Stimulated activated CD4-positive, alpha-beta T cell treated with anti-CD3 and anti-CD28 coated beads, Interleukin-4, amount 100 ng/mL, for 48 hours (primary cell): ENCODE data around the gene SPOPL.
"Not testable (repeated sequence)": the region's sequence is repeated elsewhere in the genome, so short reads cannot be mapped to it uniquely, and the experiment has no call there.

Experiments used
- DNase-seq, 2 donors: peaks; one replicate each; pipeline ENCODE4 v3.0.0-alpha.2; 2020; ENCODE audit warnings: low read depth in 2 of 2

SPOPL gene

DNA sequence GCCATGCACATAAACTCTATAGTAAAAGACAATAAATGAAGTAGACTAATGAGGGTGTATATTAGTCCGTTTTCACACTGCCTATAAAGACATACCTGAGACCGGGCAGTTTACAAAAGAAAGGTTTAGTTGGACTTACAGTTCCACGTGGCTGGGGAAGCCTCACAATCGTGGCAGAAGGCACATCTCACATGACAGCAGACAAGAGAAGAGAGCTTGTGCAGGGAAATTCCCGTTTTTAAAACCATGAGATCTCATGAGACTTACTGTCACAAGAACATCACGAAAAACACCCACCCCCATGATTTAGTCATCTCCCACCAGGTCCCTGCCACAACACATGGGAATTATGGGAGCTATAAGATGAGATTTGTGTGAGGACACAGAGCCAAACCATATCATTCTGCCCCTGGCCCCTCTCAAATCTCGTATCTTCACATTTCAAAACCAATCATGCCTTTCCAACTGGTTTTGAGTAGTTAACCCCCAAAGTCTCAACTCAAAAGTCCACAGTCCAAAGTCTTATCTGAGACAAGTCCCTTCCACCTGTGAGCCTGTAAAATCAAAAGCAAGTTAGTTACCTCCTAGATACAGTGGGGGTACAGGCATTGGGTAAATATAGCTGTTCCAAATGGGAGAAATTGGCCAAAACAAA lies 21.6 kb downstream of the SPOPL start:
- not testable (repeated sequence) for DNase-seq

GRCh38 chr2:138523673-138524042 lies 22.1 kb downstream of the SPOPL start:
- not testable (repeated sequence) for DNase-seq

DNA sequence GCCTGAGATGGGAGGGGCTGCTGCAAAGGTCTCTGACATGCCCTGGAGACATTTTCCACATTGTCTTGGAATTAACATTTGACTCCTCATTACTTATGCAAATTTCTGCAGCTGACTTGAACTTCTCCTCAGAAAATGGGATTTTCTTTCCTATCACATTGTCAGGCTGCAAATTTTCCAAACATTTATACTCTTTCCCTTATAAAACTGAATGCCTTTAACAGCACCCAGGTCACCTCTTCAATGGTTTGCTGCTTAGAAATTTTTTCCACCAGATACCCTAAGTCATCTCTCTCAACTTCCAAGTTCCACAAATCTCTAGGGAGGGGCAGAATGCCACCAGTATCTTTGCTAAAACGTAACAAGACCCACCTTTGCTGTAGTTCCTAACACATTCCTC lies 22.8 kb downstream of the SPOPL start:
- DNase-seq = not testable (repeated sequence)

DNA sequence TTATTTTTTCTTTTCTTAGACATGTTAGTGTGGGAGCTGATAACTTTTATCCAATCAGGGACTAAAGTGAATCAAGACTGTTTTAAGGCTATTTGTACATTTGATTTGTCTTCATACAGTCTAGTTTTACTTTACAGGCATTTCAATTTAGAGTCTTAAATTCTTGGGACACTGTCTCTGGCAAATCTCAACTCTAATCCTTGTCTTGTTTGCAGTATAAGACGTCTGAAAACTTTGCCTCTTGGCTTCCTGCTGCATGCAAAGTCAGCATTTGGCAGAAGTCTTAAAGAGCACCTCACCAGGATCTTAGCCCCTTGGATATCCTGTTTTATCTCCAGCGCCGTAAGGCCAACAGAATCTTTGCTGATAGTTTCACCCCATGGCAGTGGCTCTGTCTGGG lies 30.3 kb downstream of the SPOPL start:
- DNase-seq = no peak

DNA sequence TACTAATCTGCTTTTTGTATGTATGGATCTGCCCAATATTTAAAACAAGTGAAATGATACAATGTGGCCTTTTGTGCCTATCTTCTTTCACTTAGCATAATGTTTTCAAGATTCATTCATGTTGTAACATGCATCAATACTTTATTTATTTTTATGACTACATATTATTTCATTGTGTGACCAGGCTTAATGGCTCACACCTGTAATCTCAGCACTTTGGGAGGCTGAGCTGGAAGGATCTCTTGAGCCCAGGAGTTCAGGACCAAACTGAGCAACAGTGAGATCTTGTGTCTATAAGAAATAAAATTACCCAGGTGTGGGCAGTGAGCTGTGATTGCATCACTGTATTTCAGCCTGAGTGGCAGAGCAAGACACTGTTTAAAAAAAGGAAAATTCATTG lies 33.2 kb downstream of the SPOPL start:
- no peak for DNase-seq

GRCh38 chr2:138536302-138536701 lies 34.7 kb downstream of the SPOPL start:
- DNase-seq = no peak

GRCh38 chr2:138536740-138537139 lies 35.2 kb downstream of the SPOPL start:
- DNase-seq = no peak

DNA sequence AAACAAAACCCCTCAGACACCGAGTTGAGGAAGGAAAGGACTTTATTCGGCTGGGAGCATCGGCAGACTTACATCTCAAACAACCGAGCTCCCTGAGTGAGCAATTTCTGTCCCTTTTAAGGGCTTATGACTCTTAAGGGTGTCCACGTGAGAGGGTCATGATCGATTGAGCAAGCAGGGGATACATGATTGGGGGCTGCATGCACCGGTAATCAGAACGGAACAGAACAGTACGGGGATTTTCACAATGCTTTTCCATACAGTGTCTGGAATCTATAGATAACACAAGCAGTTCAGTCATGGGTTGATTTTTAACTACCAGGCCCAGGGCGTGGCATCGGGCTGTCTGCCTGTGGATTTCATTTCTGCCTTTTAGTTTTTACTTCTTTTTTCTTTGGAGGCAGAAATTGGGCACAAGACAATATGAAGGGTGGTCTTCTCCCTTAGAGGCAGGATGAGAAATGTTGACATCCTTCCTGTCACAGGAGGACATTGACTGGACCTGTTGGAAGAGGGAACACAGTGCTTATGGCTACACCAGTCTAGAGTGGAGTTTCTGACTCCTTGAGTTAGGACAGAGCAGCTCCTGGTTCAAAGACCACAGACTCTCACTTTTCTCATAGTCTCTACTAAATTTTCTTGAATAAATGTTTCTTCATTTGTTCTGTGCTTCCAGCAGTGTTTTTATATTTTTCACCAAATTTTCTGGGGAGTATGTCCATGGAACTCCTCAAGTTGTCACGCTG lies 35.8 kb downstream of the SPOPL start:
- no peak for DNase-seq

DNA sequence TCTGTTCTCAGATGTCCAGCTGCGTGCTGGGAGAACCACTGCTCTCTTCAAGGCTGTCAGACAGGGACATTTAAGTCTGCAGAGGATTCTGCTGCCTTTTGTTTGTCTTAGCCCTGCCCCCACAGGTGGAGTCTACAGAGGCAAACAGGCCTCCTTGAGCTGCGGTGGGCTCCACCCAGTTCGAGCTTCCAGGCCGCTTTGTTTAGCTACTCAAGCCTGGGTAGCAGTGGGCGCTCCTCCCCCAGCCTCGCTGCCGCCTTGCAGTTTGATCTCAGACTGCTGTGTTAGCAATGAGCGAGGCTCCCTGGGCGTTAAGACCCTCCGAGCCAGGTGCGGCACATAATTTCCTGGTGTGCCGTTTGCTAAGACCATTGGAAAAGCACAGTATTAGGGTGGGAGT lies 42.6 kb downstream of the SPOPL start:
- not testable (repeated sequence) for DNase-seq

DNA sequence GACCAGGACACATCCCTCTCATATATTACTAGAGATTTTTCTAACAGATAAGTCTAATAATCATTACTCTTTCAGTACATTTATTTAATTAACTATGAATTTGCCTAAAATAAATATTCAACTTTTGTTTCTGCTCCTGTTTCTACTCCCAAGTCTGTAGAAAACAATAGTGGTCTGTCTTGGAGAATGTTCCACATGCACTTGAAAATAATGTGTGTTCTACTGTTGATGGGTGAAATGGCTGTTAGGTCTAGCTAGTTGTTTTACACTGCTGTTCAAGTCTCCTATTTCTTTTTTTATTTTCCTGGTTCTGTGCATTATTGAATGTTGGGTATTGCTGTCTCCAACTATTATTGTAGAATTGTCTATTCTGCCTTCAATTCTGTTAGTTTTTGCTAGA lies 47.2 kb downstream of the SPOPL start:
- DNase-seq = no peak

DNA sequence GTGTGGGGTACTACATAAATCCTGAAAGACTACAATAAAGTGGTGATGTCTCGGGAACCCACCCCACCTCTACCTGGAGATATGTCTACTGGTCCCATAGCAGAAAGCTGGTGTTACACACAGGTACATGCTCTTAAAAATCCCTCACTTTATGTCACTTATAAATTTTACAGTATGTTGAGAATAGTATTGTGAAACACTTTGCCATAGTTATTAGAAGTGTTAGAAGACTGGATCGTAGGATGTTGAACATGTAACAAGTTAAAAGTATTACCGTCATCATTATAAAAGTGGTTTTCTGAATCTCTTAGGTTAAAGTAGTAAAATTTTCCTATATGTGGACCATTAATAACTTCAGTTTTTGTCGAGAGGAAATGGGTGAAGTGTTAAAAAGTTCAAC lies 48.6 kb downstream of the SPOPL start:
- DNase-seq = no peak

DNA sequence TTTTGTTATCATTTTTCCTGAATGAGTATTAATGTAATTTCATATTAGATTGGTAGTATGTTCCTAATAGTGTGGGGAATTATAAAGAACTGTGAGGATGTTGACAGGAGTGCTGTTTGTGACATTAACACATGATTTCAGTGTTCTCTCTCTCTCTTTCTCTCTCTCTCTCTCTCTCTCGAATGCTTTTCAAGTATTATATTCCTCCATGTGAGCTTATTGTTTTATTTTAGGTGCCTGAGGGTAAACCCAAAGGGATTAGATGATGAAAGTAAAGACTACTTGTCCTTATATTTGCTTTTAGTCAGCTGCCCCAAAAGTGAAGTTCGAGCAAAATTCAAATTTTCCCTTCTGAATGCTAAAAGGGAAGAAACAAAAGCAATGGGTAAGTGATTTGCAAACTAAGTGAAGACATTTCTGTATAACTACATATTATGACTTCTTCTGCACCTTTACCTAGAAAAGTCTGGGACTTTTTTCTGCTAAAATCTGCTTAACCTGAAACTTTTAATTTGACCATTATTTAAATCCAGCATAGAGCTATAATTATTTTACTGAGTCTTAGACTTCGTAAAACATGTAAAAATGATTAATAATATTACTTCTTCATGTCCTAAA lies 49.2 kb downstream of the SPOPL start:
- no peak for DNase-seq

GRCh38 chr2:138554123-138554522 lies 52.6 kb downstream of the SPOPL start:
- DNase-seq = no peak

GRCh38 chr2:138559641-138560040 lies 58.1 kb downstream of the SPOPL start:
- DNase-seq = no peak

DNA sequence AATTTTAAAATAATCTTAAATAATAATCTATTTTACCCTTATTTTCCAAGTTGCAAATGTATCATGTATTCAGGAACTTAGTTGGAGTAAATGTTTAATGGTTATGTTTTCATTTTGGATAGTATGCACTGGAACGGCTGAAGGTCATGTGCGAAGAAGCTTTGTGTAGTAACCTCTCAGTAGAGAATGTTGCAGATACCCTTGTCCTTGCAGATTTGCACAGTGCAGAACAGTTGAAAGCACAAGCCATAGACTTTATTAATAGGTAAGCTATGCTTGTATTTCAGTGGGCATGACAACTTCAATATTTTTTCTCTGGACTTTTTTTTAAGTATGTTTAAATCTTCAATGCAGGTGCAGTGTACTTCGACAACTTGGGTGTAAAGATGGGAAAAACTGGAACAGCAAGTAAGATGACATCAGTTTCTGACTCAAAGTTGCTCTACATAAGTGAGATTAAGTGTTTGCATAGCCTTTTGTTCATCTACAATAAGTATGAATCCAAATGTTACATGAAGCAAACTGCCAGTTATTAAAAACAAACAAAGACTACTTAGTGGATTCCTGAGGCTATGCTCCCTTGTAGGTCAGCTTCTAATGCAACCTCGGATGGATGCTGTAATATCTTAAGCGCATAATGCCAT lies 63.1 kb downstream of the SPOPL start:
- DNase-seq = no peak

GRCh38 chr2:138565230-138565598 lies 63.6 kb downstream of the SPOPL start:
- DNase-seq = no peak

GRCh38 chr2:138572318-138572717 lies 70.7 kb downstream of the SPOPL start:
- no peak for DNase-seq

- DNase-seq = no peak
Measured at GRCh38 chr2:138577066-138577465, 75.5 kb downstream of the SPOPL start.

DNA sequence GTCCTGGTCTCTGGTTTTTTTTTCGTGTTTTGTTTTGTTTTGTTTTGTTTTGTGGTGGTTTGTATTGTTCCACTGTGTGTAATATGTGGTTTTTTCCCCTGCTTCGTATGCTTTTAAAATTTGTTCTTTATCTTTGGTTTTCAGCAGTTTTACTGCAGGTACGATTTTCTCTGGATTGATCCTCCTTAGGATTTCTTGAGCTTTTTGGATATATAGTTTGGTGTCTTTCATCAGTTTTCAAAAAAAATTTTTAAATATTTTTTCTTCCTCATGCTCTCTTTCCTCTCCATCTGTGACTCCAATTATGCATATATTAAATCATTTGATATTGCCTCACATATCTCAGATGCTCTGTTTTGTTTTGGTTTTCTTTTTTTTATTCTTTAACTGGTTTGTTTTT lies 78.0 kb downstream of the SPOPL start:
- no peak for DNase-seq

DNA sequence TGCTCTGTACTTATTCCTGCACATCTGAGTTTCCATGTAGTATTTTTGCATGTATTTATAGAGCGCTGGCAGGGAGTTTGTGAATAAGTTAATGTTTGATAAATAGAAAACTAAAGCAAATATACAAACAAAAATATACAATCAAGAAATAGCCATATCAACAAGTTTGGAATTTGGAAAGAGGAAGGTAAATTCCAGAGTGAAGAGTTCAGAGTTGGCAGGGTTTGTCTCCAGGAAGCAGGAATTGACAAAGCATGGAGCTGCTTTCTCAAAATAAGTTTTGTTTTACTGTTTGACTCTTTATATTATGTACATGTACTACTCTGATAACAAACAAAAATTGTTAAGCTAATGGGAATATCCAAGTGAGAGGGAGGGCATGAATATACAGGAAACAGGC lies 80.3 kb downstream of the SPOPL start:
- no peak for DNase-seq

DNA sequence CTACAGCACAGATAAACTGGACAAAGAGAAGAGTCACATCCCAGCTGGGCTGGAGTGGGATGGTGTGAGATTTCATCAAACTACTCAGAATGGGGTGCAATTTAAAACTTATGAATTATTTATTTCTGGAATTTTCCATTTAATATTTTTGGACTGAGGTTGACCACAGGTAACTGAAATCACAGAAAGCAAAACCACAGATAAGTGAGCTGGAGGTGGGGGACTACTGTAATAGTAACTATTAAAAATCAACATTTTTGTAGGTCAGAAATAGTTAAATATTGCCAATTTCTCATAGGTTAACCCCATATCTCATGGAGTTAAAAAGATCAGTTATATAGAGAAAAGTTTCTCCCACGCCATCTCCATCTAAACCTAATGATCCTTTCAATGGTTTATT lies 88.1 kb downstream of the SPOPL start:
- no peak for DNase-seq

DNA sequence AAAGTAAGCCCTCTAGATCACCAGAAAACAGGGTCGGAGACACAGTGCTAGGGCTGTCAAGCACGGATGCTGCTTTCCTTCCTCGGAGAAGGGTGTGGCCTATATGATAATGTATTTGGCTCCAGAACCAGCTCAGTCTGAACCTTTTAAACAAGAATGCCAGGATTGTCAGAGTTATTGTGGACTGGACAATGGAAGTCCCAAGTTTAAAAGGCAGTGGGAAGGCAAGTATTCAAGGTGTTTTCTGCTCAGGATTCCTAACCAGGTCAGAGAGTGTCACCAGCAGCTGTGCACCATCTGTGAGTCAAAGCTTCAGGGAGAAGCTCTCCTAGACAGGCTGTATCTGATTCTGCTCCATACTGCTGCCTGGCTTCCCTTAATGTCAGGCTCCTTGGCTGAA lies 94.8 kb downstream of the SPOPL start:
- no peak for DNase-seq
